Endometrial microvascular endothelial cells (primary cell): Measurements from ENCODE around the gene MCM7. TPM values are rescaled to one million over a fixed set of nuclear protein-coding genes. Genes with fewer than 3 reads are reported as not detected.

ENCODE experiments used
- in situ Hi-C: cut with HindIII; loops from 2 replicates; pipeline ENCODE4 v1.10.0; 2017; ENCODE audit warnings: low sequenced_read_pairs, low pct_unique_long_range_greater_than_20kb; ENCODE audit errors: inconsistent ontology term
- total RNA-seq: library from RNA; depleted of rRNA; stranded (reverse); fragments of >200 nt; gene quantifications from one replicate; pipeline ENCODE4 v1.2.3, GENCODE V29; 2015; ENCODE audit errors: inconsistent ontology term

The MCM7 gene
- total RNA-seq, 1 donor from 2014 or later = 168 TPM

GRCh38 chr7:100100420-100101015 lies 679 bp downstream of the MCM7 start:
- in situ Hi-C loops = no loop called here

DNA sequence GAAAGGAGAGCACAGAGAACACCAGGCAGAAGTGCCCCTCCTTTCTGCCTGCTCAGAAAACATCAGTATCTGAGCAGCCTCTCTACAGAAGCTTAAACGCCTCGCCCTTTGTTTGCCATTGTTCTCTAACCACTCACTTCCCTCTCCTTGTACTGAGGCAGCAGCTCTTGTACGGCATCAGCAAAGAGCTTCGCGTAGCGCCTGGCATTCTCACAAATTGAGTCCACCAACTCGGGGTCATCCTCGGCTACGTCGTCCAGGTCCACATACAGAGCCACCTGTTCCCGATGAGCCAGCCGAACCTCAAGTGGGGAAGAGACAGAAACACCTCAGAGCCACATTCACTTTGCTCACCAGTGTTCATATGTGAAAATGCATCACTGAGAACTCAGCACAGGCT lies 1.7 kb downstream of the MCM7 start:
- in situ Hi-C loops = no loop called here

DNA sequence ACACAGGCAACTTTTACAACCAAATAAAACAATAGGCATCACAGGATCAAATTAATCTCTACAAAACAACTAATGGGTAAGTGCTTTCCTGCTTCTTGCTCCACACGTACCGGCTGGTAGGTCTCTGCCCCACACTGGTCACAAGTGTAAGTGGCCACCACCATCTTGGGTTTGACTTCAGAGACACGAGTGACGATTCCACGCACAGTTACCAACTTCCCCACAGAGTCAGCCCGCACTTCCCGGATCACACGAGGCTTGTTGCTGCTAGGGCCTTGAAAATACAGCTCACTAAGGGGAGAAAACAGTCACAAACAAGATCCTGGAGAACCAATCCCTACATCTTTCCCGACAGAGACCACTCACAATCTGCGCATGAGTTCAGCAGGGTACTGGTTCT lies 2.3 kb downstream of the MCM7 start:
- in situ Hi-C loops = no loop called here

GRCh38 chr7:100095704-100096103 lies 5.5 kb downstream of the MCM7 start:
- in situ Hi-C loops = no loop called here

- in situ Hi-C loops = no loop called here
Measured at GRCh38 chr7:100095289-100095688, 5.9 kb downstream of the MCM7 start.

GRCh38 chr7:100093925-100094486 lies 7.2 kb downstream of the MCM7 start:
- in situ Hi-C loops = no loop called here

- in situ Hi-C loops = no loop called here
Measured at GRCh38 chr7:100093498-100093897, 7.7 kb downstream of the MCM7 start.

DNA sequence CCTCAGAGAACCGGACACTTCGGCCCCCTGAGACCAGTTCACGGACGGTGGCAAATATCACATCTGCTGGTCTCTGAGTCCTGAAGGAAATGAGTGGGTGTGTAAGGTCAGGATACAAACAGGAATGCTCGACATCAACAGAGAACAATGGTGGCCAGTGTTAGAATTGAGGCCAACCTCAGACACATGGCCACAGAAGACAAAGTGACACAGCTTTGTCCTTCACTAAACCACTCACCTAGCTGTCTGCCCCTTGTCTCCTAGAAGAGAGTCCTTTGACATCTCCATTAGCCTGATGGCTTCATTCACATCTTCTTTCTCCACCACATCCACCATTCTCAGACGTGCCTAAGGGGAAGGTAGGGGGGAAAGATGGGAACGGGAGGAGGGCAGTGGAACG lies 8.1 kb downstream of the MCM7 start:
- in situ Hi-C loops = no loop called here

DNA sequence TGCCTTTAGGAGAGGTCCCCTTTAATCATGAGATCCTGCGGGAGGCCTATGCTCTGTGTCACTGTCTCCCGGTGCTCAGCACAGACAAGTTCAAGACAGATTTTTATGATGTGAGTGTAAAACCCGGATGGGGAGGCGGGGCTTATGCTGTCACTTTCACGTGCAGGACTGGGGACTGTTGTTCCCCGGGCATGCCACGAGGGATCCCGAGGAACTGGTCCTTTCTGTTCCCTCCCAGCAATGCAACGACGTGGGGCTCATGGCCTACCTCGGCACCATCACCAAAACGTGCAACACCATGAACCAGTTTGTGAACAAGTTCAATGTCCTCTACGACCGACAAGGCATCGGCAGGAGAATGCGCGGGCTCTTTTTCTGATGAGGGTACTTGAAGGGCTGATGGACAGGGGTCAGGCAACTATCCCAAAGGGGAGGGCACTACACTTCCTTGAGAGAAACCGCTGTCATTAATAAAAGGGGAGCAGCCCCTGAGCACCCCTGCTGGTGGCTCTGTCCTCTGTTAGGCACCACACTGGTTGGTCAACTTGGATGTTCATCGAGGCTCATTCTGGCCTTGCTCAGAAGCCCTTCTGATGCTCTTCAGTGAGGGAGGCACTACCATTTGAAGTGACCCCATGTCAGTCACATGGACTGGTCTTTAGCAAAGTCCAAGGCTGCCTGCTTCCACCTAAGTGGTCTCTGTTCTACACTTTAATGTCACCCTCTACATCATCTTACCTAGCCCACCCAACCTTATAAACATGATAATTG lies 9.6 kb downstream of the MCM7 start:
- in situ Hi-C loops = no loop called here

- in situ Hi-C loops = no loop called here
Measured at GRCh38 chr7:100090527-100091410, 10.4 kb downstream of the MCM7 start.

- in situ Hi-C loops = no loop called here
Measured at GRCh38 chr7:100089458-100090196, 11.6 kb downstream of the MCM7 start.

DNA sequence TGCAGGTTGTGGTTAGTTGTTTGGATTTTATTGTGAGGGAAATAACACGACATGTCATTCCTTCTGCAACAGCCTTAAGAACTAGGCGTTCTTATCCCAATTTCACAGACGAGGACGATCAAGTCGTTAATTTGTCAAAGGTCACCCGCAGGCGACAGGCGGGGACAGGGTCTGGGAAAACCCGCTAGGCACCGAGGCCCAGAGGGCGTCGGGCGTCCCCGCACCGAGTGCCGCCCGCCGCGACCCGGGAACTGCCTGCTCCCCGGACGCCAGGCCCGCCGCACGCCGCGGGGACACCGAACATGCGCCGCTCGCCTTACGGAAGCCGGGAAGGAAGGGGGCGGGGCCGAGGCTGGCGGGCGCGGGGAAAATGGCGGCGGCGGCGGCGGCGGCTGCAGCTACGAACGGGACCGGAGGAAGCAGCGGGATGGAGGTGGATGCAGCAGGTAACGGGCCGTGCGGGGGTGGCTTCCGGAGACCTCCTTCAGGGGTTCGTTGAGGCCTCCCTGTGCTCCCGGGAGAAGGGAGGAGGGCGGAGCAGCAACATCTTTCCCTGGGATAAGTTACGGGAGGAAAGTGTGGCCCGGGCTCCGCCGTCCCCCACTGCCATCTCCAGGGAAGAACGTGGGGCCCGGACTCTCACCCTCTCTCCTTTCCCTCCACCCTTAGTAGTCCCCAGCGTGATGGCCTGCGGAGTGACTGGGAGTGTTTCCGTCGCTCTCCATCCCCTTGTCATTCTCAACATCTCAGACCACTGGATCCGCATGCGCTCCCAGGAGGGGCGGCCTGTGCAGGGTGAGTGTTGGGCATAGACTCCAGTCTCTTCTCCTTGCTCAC lies 12.4 kb downstream of the MCM7 start, which contains the start of gene COPS6:
Gene COPS6 (plus strand): TSS at position 349 of the 837 bp plus-strand sequence. CDS start 22 bp downstream, at position 371.
- in situ Hi-C loops = no loop called here

DNA sequence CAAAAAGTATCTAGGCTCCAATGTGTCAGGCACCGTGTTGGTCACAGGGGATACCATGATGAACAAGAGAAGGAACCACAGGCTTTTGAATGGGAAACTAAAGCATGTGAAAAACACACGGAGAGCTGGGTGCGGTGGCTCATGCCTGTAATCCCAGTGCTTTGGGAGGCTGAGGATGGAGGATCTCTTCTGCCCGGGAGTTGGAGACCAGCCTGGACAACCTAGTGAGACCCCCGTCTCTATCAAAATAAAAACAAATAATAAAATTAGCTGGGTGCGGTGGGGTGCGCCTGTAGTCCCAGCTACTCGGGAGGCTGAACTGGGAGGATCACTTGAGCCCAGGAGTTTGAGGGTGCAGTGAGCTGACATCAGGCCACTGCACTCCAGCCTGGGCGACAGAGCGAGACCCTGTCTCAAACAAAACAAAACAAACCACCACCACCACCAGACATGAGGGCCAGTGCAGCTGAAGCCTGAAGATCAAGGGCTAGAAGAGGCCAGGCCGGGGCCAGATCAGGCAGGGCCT lies 13.0 kb downstream of the MCM7 start:
- in situ Hi-C loops = no loop called here

DNA sequence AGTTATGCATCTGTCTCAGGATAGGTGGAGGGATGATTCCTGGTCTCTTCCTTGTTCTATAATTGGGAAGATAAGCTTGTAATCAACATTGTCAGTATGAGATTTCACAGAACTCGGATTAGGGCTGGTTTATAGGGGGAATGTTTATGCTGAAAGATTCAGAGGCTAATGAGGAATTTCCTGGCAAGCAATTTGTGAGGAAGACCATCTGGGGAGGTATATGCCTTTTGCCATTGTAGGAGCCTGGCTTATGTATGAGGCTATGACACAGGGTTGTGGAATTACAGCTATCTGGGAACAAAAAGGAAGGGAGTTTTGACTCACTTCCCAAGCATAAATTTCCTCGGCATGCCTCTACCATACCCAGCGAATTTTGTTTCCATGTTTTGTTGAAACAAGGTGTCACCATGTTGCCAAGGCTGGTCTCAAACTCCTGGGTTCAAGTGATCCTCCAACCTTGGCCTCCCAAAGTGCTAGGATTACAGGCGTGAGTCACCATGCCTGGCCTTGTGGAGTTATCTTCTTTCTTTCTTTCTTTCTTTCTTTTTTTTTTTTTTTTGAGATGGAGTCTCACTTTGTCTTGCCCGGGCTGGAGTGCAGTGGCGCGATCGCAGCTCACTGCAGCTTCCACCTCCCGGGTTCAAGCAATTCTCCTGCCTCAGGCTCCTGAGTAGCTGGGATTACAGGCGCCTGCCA lies 14.0 kb downstream of the MCM7 start:
- in situ Hi-C loops = no loop called here

- in situ Hi-C loops = no loop called here
Measured at GRCh38 chr7:100085515-100085914, 15.7 kb downstream of the MCM7 start.

DNA sequence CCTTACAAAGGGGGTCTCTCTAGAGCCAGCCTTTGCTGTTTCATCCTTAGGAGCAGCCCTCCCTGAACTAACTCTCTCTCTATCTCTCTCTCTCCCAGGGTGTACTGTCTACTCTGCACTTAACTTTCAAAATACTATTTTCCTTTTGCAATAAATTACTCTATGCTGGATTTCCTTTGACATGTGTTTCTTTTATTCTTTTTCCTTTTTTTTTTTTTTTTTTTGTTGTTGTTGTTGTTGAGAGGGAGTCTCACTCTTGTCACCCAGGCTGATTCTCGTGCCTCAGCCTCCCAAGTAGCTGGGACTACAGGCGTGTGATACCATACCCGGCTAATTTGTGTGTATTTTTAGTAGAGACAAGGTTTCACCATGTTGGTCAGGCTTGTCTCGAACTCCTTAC lies 18.2 kb downstream of the MCM7 start:
- in situ Hi-C loops = no loop called here

DNA sequence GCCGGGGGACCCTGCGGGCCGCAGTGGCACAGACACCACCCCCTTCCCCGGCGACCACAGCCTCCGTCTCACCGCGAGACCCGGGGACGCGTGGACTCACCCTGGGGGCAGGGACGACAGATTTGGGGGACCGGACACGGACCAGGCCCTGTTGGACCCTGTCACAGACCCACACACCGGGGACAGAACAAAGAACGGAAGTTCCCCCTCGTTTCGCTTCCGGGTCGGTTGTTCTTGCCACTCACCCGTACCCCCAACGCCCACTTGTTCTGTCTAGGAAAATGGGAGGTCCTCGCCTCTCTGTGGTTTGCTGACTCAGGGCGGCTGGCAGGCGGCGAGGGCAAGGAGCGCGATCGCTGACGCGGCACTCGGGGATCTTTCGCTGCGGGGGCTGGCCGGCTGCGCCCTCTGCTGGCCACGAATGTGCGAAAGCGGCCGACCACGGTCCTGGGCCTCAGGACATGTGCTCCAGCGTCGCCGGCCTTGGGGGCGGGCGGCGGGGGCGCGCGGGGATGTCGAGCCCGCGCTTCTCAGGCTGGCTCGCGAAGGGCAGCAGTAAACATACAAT lies 19.6 kb downstream of the MCM7 start, which contains the start of gene ZNF3:
Gene ZNF3 (minus strand): TSS at position 189 of the 568 bp plus-strand sequence. CDS start 4,366 bp downstream, outside the sequence.
- in situ Hi-C loops = no loop called here
